Stimulated activated naive CD4-positive, alpha-beta T cell treated with Interleukin-2 at 50 U/mL for 16 hours (primary cell): ENCODE results near the gene PCDHGC3.
"Not testable (repeated sequence)": the region's sequence is repeated elsewhere in the genome, so short reads cannot be mapped to it uniquely, and the experiment has no call there.

ENCODE experiments used
- DNase-seq: peaks from one replicate; lab custom pipeline; 2025; lab: John Stamatoyannopoulos, UW

PCDHGC3 gene

GRCh38 chr5:141475625-141476131, at the start of gene PCDHGC3:
TSS of gene PCDHGC3 (plus strand) at chr5:141475966. CDS start at chr5:141476117, 151 bp downstream.
- no peak for DNase-seq

GRCh38 chr5:141427783-141428426, 47.9 kb upstream of the PCDHGC3 start:
- no peak for DNase-seq

DNA sequence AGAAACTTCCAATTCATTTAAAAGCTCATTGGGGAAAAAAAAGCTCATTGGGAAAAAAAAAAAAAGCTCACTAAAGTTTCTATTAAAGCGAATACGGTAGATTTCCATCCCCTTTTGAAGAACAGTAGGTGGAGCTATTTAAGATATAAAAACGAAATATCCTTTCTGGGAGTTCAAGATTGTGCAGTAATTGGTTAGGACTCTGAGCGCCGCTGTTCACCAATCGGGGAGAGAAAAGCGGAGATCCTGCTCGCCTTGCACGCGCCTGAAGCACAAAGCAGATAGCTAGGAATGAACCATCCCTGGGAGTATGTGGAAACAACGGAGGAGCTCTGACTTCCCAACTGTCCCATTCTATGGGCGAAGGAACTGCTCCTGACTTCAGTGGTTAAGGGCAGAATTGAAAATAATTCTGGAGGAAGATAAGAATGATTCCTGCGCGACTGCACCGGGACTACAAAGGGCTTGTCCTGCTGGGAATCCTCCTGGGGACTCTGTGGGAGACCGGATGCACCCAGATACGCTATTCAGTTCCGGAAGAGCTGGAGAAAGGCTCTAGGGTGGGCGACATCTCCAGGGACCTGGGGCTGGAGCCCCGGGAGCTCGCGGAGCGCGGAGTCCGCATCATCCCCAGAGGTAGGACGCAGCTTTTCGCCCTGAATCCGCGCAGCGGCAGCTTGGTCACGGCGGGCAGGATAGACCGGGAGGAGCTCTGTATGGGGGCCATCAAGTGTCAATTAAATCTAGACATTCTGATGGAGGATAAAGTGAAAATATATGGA, 45.2 kb upstream of the PCDHGC3 start, which contains the start of gene PCDHGA12:
TSS of gene PCDHGA12 (plus strand) at position 176 of the 782 bp plus-strand sequence. CDS start at position 429, 253 bp downstream.
- no peak for DNase-seq

DNA sequence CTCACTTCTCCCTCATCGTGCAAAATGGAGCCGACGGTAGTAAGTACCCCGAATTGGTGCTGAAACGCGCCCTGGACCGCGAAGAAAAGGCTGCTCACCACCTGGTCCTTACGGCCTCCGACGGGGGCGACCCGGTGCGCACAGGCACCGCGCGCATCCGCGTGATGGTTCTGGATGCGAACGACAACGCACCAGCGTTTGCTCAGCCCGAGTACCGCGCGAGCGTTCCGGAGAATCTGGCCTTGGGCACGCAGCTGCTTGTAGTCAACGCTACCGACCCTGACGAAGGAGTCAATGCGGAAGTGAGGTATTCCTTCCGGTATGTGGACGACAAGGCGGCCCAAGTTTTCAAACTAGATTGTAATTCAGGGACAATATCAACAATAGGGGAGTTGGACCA, 44.5 kb upstream of the PCDHGC3 start:
- DNase-seq, result no peak

GRCh38 chr5:141432308-141432707, 43.5 kb upstream of the PCDHGC3 start:
- DNase-seq, result not testable (repeated sequence)

GRCh38 chr5:141432726-141433125, 43.0 kb upstream of the PCDHGC3 start:
- DNase-seq, result not testable (repeated sequence)

DNA sequence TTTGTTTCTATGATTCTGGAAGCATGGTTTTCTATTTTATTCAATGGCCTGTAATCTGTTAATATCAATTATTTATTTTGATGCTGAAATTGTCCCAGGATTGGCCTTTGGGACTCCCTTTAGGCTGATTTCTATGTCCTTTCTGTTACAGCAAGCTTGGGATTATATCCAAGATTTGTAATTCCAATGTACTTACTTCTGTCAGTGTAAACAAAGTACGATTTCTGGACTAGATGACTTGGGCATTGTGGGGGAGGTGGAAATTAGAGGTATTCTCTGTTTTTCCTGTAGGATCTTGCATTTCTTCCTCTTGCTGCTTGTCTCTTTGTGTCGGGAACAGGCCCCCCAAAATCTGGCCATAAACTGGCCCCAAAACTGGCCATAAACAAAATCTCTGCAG, 41.8 kb upstream of the PCDHGC3 start:
- no peak for DNase-seq

GRCh38 chr5:141437221-141437620, 38.5 kb upstream of the PCDHGC3 start:
- DNase-seq, result no peak

GRCh38 chr5:141439411-141440141, 36.2 kb upstream of the PCDHGC3 start:
- DNase-seq, result no peak

- DNase-seq, result no peak
These were observed 35.4 kb upstream of the PCDHGC3 start for GRCh38 chr5:141440341-141440740.

DNA sequence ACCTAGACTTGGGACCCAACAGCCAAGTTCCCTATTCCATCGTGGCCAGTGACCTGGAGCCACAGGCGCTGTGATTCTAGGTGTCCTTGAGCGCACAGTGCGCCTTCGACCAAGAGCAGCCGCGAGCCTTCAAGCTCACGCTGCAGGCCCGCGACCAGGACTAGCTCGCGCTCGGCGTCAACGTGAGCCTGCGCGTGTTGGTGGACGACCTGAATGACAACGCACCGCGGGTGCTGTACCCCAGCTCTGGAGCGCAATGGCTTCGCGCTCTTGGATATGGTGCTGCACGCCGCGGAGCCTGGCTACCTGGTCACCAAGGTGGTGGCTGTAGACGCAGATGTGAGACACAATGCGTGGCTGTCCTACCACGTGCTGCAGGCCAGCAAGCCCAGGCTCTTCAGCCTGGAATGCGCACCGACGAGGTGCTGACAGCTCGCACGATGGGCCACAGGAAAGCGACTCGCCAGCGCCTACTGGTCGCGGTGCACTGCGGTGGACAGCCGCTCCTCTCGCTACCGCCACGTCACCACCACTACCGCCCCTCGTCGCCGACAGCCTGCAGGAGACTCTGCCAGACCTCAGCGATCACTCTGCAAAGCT, 34.1 kb upstream of the PCDHGC3 start:
- no peak for DNase-seq

GRCh38 chr5:141465351-141465750, 10.4 kb upstream of the PCDHGC3 start:
- DNase-seq, result no peak

DNA sequence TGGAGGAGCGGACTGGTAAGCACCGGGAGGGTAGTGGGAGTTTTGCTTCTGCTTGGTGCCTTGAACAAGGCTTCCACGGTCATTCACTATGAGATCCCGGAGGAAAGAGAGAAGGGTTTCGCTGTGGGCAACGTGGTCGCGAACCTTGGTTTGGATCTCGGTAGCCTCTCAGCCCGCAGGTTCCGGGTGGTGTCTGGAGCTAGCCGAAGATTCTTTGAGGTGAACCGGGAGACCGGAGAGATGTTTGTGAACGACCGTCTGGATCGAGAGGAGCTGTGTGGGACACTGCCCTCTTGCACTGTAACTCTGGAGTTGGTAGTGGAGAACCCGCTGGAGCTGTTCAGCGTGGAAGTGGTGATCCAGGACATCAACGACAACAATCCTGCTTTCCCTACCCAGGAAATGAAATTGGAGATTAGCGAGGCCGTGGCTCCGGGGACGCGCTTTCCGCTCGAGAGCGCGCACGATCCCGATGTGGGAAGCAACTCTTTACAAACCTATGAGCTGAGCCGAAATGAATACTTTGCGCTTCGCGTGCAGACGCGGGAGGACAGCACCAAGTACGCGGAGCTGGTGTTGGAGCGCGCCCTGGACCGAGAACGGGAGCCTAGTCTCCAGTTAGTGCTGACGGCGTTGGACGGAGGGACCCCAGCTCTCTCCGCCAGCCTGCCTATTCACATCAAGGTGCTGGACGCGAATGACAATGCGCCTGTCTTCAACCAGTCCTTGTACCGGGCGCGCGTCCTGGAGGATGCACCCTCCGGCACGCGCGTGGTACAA, 556 bp downstream of the PCDHGC3 start:
- DNase-seq, result no peak

DNA sequence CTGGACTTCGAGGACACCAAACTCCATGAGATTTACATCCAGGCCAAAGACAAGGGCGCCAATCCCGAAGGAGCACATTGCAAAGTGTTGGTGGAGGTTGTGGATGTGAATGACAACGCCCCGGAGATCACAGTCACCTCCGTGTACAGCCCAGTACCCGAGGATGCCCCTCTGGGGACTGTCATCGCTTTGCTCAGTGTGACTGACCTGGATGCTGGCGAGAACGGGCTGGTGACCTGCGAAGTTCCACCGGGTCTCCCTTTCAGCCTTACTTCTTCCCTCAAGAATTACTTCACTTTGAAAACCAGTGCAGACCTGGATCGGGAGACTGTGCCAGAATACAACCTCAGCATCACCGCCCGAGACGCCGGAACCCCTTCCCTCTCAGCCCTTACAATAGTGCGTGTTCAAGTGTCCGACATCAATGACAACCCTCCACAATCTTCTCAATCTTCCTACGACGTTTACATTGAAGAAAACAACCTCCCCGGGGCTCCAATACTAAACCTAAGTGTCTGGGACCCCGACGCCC, 1.3 kb downstream of the PCDHGC3 start:
- DNase-seq, result no peak

DNA sequence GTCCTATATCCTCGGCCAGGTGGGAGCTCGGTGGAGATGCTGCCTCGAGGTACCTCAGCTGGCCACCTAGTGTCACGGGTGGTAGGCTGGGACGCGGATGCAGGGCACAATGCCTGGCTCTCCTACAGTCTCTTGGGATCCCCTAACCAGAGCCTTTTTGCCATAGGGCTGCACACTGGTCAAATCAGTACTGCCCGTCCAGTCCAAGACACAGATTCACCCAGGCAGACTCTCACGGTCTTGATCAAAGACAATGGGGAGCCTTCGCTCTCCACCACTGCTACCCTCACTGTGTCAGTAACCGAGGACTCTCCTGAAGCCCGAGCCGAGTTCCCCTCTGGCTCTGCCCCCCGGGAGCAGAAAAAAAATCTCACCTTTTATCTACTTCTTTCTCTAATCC, 2.0 kb downstream of the PCDHGC3 start:
- no peak for DNase-seq

GRCh38 chr5:141478321-141478945, 2.7 kb downstream of the PCDHGC3 start:
- DNase-seq, result no peak

- DNase-seq, result no peak
These were observed 4.0 kb downstream of the PCDHGC3 start for GRCh38 chr5:141479776-141480175.

- no peak for DNase-seq
These were observed 8.1 kb downstream of the PCDHGC3 start for GRCh38 chr5:141483902-141484301.

- DNase-seq, result no peak
These were observed 8.5 kb downstream of the PCDHGC3 start for GRCh38 chr5:141484310-141484640.

GRCh38 chr5:141484641-141485311, 9.0 kb downstream of the PCDHGC3 start, which contains the start of gene PCDHGC4:
TSS of gene PCDHGC4 (plus strand) at chr5:141485030. CDS start at chr5:141485174, 144 bp downstream.
- no peak for DNase-seq
